Pancreas (tissue), 10 donors: Measurements from ENCODE around the gene RXYLT1. TPM values are rescaled to one million over a fixed set of nuclear protein-coding genes. Genes with fewer than 3 reads are reported as not detected.
"Not testable (repeated sequence)": the region's sequence is repeated elsewhere in the genome, so short reads cannot be mapped to it uniquely, and the experiment has no call there.

Source experiments
- ATAC-seq, 4 donors: fragments of 200-7000 bp; cut with Tn5 transposase; one replicate each; pipeline versions ENCODE4 v1.8.0 to v1.9.1; 2020; ENCODE audit warnings: mild to moderate bottlenecking in 4 of 4, moderate library complexity in 4 of 4
- DNase-seq, 6 donors: peaks; one replicate each; pipeline ENCODE4 v3.0.0-alpha.2; 2020
- FAIRE-seq: peaks from 2 replicates; lab custom pipeline; 2012; peaks lifted over from hg19 to GRCh38; lab: Jason Lieb, UNC
- H3K27ac ChIP-seq, 4 donors: fragments of 200-600 bp; sonication (generic); 1 replicate in 3 of 4; 2 replicates in 1 of 4; pipeline versions ENCODE4 v1.5.0 to v1.8.0; 2020
- H3K27me3 ChIP-seq, 4 donors: fragments of 200-600 bp; one replicate each; pipeline ENCODE4 v1.8.0; 2021
- H3K36me3 ChIP-seq, 3 donors: fragments of 200-600 bp; sonication (generic) in 1 of 3; one replicate each; pipeline versions ENCODE4 v1.5.0 to v1.8.0; 2020 to 2021
- H3K4me1 ChIP-seq, 3 donors: fragments of 200-600 bp; one replicate each; pipeline ENCODE4 v1.8.0; 2021
- H3K4me3 ChIP-seq, 4 donors: fragments of 200-600 bp; sonication (generic) in 2 of 4; one replicate each; pipeline versions ENCODE4 v1.5.0 to v1.8.0; 2020 to 2021
- H3K9me3 ChIP-seq, 4 donors: fragments of 200-600 bp; one replicate each; pipeline ENCODE4 v1.8.0; 2021
- WGBS, 2 donors: extraction: QIAGEN DNeasy Blood & Tissue Kit; methylation state at CpG; one replicate each; pipeline ENCODE4 v1.1.7; 2013; 5-methylcytosine and 5-hydroxymethylcytosine counted together
- intact Hi-C, 3 donors: fragments of 100-400 bp; cut with DNase I; formaldehyde crosslinking; loops; one replicate each; pipeline versions ENCODE4 v1.11.1 to v1.14.2; 2022
- polyA plus RNA-seq, 2 donors: library from polyadenylated mRNA; stranded (reverse); fragments of 200-250 nt; gene quantifications; one replicate each; pipeline ENCODE4 v1.2.3, GENCODE V29; 2013
- total RNA-seq, 6 donors: library from RNA; stranded (reverse); fragmentation: NEBNext Ultra II Directional in 4 of 6; extraction: Animal tissue kit (Norgen Biotek cat#: 25700) in 4 of 6; gene quantifications; one replicate each; pipeline versions ENCODE4 v1.2.1 to v1.2.4, GENCODE V29; 2021 to 2023
- TF ChIP-seq, protein P1 (sequence below), 4 donors: fragments of 200-600 bp; sonication (generic) in 3 of 4; IDR thresholded peaks; one replicate each; pipeline versions ENCODE4 v1.5.0 to v1.8.0; 2021; ENCODE audit warnings: antibody characterized with exemption in 4 of 4
- donor health status: healthy with polysubstance abuse.
- donor health status: DM: no; HTN: no; CAD: no; lungs with moderate emphysema.
- donor health status: DM: no; HTN: no; CAD: no.
- donor health status: control.
- donor health status: control.
- donor health status: Bipolar disorder and iron deficiency.
- donor health status: DM: yes; HTN: yes; CAD: no.
- donor health status: DM: no; HTN: no; CAD: no.
- donor health status: DM: no; HTN: no; CAD: no.
- donor health status: DM: yes; HTN: yes; CAD: no.

RXYLT1 gene
- total and polyA plus RNA-seq, 8 donors = 8.1 to 13.3 (median 11.9) TPM

DNA sequence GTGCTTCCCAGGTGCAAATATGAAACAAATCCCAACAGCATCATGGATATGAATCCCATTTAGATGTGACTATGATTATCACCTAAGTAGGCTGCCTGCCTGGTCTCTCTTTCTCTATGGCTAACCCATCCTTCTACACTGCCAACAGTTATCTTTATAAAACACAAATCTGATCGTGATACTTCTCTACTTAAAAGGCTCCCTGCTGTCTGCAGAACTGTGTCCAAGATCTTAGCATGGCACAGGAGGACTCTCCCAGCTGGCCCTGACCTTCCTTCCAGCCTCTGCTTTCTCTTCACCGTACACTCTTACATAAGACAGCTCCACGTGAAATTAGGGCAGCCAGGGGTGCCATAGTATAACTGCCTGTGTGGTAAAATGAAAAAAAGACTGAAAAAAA lies 61.3 kb downstream of the RXYLT1 start:
- DNase-seq (no peak), FAIRE-seq (no peak), ATAC-seq (no peak)
- Histone ChIP-seq H3K27me3 (no peaks in the 10 kb centered on the region), H3K27ac (no peak overlapping the region), H3K36me3 (no peaks in the 10 kb centered on the region), H3K9me3 (no peaks in the 10 kb centered on the region), H3K4me3 (no peak overlapping the region), H3K4me1 (no peaks in the 10 kb centered on the region)
- intact Hi-C loops = loop anchor here in 1 of 3 donors (5.0 kb wide), 1 partner anchor 341 kb away; no protein-coding TSS in a partner anchor
- TF ChIP-seq, protein P1, sequence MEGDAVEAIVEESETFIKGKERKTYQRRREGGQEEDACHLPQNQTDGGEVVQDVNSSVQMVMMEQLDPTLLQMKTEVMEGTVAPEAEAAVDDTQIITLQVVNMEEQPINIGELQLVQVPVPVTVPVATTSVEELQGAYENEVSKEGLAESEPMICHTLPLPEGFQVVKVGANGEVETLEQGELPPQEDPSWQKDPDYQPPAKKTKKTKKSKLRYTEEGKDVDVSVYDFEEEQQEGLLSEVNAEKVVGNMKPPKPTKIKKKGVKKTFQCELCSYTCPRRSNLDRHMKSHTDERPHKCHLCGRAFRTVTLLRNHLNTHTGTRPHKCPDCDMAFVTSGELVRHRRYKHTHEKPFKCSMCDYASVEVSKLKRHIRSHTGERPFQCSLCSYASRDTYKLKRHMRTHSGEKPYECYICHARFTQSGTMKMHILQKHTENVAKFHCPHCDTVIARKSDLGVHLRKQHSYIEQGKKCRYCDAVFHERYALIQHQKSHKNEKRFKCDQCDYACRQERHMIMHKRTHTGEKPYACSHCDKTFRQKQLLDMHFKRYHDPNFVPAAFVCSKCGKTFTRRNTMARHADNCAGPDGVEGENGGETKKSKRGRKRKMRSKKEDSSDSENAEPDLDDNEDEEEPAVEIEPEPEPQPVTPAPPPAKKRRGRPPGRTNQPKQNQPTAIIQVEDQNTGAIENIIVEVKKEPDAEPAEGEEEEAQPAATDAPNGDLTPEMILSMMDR (IDR thresholded peaks at IDR 0.05) = no peak
- 35 to 38% methylated on average over 3 of the region's 3 CpGs for WGBS, 2 donors

DNA sequence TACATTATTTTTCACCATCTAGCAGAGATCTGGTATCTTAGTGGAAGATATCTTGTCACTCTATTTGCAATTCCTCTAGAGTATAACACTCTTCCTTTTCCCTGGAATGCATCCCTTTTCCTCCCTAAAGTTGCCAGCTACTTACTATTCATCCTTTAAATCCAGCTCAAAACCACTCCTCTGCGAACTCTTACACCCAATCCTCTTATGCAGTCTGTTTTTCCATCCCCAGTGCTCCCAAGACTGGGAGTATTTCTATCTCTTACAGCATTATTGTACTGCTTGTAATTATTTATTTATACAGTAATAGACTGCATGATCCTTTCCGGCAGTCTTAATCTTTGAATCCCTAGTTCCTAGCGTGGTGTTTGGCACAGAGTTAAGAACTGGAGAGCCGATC lies 61.9 kb downstream of the RXYLT1 start:
- no peak overlapping the region for H3K4me3 ChIP-seq
- TF ChIP-seq, protein P1 (IDR thresholded peaks at IDR 0.05) = no peak
- FAIRE-seq (no peak), ATAC-seq (no peak), DNase-seq (no peak)
- peaks cover 0 to 3% (median 0%) of the 10 kb centered on the region in 3 donors for H3K4me1 ChIP-seq
- H3K36me3 ChIP-seq = no peaks in the 10 kb centered on the region
- WGBS, 2 donors = 52 to 58% methylated on average over 4 of the region's 4 CpGs
- H3K27ac ChIP-seq = no peak overlapping the region
- intact Hi-C loops = loop anchor here in 1 of 3 donors (5.0 kb wide), 1 partner anchor 341 kb away; no protein-coding TSS in a partner anchor
- no peaks in the 10 kb centered on the region for H3K9me3 ChIP-seq
- no peaks in the 10 kb centered on the region for H3K27me3 ChIP-seq

DNA sequence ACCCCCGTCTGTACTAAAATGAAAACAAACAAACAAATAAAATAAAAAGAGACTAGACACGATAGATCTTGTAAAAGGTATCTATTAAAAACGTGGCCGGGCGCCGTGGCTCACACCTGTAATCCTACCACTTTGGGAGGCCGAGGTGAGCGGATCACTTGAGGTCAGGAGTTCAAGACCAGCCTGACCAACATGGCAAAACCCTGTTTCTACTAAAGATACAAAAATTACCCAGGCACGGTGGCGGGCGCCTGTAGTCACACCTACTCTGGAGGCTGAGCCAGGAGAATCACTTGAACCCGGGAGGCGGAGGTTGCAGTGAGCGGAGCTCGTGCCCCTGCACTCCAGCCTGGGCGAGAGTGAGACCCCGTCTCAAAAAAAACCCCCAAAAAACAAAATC lies 63.0 kb downstream of the RXYLT1 start:
- intact Hi-C loops = loop anchor here in 1 of 3 donors (5.0 kb wide), 1 partner anchor 340 kb away; no protein-coding TSS in a partner anchor
- H3K4me3 ChIP-seq, DNase-seq, H3K9me3 ChIP-seq, FAIRE-seq, H3K27me3 ChIP-seq, H3K36me3 ChIP-seq, H3K27ac ChIP-seq, H3K4me1 ChIP-seq, ATAC-seq: not testable (repeated sequence)
- WGBS, 2 donors = 91 to 96% methylated on average over 17 of the region's 17 CpGs

DNA sequence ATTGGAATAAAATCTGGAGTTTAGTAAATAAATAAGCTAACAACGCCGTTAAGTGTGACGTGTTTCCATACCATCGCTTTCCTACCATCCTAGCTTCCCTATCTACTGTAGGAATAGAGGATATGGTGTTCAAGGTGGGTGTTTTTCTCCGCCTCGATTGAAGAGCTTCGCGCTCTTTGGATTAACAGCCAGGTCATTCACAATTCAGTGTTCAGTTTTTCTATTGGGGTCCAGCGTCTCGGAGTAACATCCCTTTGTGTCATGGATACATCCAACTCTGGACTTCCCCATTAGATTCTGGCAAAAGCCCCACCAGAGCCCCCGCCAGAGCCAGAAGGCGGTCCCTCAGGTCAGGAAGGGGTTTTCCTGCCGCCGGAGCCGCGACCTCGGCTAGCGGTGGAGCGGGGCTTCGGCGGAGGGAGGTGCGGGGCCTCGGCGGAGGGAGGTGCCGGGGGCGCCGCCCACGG lies 63.6 kb downstream of the RXYLT1 start:
- intact Hi-C loops = loop anchor here in 1 of 3 donors (5.0 kb wide), 1 partner anchor 339 kb away; no protein-coding TSS in a partner anchor
- ATAC-seq = no peak
- H3K27me3 ChIP-seq = no peaks in the 10 kb centered on the region

DNA sequence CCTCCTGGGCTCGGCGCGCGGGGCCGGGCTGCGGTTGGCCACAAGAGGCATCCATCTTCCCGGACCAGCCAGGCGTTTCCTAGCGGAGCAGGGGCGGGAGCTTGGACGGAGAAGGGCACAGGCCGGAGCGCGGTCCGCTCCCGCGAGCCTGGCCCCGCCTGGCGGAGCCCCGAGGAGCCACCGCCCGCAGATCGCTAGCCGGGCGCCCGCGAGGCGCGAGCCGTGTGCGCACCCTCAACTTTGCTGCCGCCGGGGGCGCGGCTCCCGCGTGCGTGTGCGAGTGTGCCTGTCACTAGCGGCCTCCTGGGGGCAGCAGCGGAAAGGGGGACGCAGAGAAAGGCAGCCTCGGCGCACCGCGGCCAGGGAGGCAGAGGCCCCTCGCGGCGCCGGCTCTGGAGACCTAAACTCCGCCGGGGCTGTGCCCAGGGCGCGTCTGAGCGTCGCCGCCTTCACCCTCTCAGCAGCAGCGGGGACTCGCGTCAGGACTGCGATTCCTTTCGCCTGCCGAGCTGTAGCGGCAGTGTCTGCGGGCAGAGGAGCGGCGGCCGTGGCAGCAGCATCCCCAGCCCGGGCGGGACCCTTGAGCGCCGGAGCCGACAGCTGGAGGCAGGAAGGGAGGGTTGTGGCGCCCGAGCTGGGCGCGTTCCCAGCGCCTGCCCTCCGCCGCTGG lies 64.1 kb downstream of the RXYLT1 start:
- no peaks in the 10 kb centered on the region for H3K36me3 ChIP-seq
- peak; percentile 89 to 96 (median 93) for DNase-seq
- peaks cover 0 to 7% (median 3%) of the 10 kb centered on the region in 3 donors for H3K4me1 ChIP-seq
- intact Hi-C loops = loop anchor here in 1 of 3 donors (5.0 kb wide), 1 partner anchor 338 kb away; no protein-coding TSS in a partner anchor
- TF ChIP-seq, protein P1 (IDR thresholded peaks at IDR 0.05) = peak; percentile 84 to 97 (median 94)
- H3K9me3 ChIP-seq = no peaks in the 10 kb centered on the region
- WGBS, 2 donors = 0% methylated on average over 50 to 80 of the region's 80 CpGs
- ATAC-seq = peak; percentile 88 to 94 (median 91)
- H3K27me3 ChIP-seq = no peaks in the 10 kb centered on the region
- no peak for FAIRE-seq
- peak overlapping the region; percentile 57 to 98 (median 96) for H3K4me3 ChIP-seq
- H3K27ac ChIP-seq = peak overlapping the region; percentile 87 to 92 (median 90)

More for the DNA sequence above, 63.6 kb downstream of the RXYLT1 start:
- FAIRE-seq (no peak), DNase-seq (no peak)
- TF ChIP-seq, protein P1 (IDR thresholded peaks at IDR 0.05) = no peak
- Histone ChIP-seq H3K9me3 (no peaks in the 10 kb centered on the region), H3K4me3 (peak overlapping the region; percentile 57 to 98 (median 96)), H3K4me1 (peaks cover 0 to 7% (median 3%) of the 10 kb centered on the region in 3 donors), H3K27ac (peak overlapping the region; percentile 87 to 92 (median 90)), H3K36me3 (no peaks in the 10 kb centered on the region)
- 8% methylated on average over 28 of the region's 28 CpGs for WGBS, 2 donors
